Anterior cingulate cortex (tissue), 58 donors: Measurements from ENCODE around the gene TEKTIP1.
"Not testable (repeated sequence)": the region's sequence is repeated elsewhere in the genome, so short reads cannot be mapped to it uniquely, and the experiment has no call there.

Source experiments
- DNase-seq, 58 donors: peaks; one replicate each; lab custom pipeline; 2025; lab: John Stamatoyannopoulos, UW

TEKTIP1 gene

GRCh38 chr19:3506384-3507340, 32.3 kb upstream of the TEKTIP1 start:
- peak in 9 of 58 donors; percentile 11 to 70 (median 42) for DNase-seq

DNA sequence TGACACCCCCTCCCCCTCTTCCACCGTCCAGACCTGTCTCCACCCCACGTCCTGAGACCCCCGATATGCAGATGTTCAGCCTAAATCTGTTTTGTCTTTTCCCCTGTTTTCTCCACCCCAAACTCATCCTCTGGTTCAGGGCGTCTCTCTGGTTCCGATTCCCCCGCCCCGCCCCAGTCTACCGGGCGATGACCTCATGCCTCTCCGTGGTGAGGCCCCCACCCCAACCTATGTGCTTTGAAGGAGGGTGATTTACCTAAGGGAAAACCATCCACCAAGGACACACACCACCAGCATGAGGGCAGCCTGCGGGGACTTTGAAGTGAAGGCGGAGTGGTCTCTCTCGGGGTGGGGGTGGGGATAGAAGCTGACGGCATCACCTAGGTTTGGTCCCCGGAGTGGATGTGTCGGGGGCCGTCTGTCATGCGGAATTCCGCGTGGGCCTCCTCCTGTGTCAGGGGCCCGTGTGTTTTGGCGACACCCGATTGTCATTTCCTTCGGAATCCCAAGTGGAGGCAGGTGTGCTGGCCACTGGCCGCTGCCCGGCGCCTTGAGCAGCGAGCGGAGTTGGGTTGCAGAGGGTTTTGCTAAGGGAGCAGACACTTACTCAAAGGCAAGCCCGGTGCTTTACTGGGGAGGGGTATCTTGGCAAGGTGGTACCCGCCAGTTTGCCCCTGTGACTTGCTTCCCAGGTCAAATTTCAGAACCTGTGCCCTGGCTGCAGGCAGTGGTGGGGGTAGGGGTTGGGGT, 31.4 kb upstream of the TEKTIP1 start:
- peak in 12 of 58 donors; percentile 7 to 46 (median 25) for DNase-seq

- not testable (repeated sequence) for DNase-seq
Observed at GRCh38 chr19:3508121-3508661, 30.8 kb upstream of the TEKTIP1 start.

DNA sequence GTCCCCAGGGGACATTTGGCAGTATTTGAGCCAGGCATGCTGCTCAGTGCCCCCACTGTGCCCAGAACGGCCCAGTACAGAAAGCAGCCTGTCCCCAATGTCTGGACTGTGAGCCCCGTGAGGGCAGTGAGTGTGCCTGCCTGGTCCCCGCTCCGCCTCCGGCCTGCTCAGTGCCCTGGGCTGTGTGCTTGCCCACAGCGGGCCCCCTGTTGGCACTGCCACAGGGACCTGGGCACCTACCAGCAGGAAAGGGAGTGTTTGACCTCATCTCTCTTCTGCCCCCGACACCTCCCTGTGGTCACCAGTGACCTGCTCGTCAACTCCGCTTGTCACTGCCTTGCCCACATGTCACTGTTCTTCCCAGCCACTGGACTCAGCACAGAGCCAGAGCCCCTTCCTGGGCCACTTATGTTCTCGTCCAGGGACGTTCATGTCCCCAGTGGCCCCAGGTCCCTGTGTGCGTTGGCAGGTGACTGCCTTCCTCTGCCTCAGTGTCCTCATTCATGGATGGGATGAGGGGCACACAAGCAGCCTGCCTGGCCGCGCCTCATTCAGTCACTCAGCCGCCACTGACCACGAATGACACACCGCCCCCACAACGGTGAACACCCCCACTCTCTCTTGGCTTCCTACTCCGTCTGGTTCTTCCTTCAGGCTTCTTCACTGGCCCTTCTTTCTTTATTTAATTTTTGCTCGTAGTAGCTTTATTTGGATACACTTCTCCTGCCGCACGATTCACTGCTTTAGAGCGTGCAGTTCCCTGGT, 30.0 kb upstream of the TEKTIP1 start:
- DNase-seq, result no peak

DNA sequence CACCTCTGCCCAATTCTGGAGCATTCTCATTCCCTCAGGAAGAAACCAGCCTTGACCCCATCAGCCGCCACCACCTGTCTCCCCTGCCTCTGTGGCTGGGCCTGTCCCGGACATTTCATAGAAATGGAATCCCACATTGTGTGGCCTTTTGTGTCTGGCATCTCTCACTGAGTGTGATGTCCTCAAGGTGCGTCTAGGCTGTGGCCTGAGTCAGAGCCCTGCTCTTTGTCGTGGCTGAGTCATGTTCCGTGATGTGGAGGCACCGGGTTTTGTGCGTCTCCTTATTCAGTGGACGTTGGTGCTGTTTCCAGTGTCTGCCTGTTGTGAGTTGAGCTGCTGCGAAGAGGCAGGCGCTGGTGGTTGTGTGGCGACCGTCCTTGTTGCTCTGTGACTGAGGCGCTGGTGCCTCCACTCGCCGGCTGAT, 29.4 kb upstream of the TEKTIP1 start:
- DNase-seq, result peak in 1 of 58 donors; percentile 15

- DNase-seq, result no peak
Observed at GRCh38 chr19:3510727-3511126, 28.2 kb upstream of the TEKTIP1 start.

DNA sequence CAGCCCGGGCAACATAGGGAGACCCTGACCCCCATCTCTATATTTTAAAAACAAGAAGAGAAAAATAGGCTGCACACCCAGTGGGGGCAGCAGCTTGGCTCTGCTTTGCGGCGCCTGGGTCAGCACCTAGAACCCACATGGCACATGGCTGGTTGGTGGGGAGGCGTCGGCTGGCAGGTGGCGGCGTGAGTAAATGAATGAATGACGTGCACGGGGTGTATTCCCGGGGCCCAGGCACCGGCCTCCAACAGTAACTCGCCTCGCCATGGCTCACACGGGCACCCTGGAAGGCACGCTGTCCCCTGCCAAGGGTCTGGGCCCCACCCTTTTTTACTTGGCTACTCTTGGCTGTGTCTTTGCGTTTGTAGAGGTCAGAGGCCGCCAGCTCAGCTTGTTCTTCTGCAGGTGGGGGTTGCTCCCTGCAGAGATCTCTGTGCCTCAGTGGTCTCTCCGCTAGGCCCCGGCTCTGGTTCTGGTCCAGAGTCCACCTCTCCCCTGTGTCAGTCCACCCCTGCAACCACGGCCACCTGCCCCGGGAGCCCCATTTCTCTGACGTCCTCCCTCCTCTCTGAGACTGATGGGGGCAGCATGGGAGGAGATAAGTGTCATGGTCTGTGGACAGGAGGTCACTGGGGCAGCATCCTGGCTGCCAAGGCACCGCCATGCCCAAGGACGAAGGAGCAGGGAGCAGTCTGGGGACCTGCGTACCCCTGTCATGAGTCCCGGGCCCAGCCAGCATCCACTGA, 27.3 kb upstream of the TEKTIP1 start:
- DNase-seq, result no peak

- peak in 10 of 58 donors; percentile 18 to 42 (median 28) for DNase-seq
Observed at GRCh38 chr19:3512562-3513228, 26.3 kb upstream of the TEKTIP1 start.

- DNase-seq, result peak in 1 of 58 donors; percentile 42
Observed at GRCh38 chr19:3513229-3514140, 25.5 kb upstream of the TEKTIP1 start.

DNA sequence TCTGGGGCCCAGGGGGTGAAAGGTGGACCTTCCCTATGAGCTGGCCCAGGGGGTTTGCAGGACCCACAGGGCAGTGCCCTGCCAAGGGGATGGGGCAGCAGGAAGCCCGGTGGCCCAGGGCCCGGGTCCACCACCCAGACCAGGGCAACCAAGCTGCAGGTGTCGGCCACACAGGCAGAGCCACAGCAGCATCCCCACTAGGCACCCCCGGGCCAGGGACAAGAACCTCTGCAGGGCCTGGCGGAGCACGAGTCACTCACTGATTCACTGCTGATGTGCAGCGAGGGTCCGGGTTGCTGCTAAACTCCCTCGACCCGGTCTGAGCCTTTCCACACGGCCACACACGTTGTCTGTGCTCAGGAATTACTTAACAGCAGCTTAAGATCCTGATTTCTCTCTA, 24.0 kb upstream of the TEKTIP1 start:
- no peak for DNase-seq

GRCh38 chr19:3515891-3516422, 23.0 kb upstream of the TEKTIP1 start:
- peak in 11 of 58 donors; percentile 12 to 57 (median 25) for DNase-seq

DNA sequence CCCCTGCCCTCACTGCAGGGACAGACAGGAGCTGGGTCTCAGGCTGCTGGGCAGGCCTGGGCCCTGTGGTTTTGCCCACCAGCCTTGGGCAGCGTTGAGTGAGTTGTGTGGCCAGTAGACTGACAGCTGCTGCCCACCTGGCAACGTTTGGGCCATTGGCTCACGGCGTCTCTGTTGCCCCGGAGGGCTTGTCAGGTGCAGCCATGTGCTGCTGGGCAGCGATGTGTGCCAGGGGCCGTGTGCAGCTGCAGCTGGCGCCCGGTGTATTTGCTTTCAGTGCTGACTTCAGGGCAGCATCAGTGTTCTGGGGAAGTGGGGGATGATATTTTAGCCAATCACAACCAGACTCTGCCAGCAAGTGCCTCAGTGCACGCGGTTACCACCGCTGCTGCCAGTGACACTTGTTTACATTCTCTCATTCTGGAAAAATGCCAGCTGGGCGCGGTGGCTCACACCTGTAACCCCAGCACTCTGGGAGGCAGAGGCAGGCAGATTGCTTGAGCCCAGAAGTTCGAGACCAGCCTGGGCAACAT, 22.2 kb upstream of the TEKTIP1 start:
- peak in 8 of 58 donors; percentile 8 to 51 (median 23) for DNase-seq

GRCh38 chr19:3517638-3518037, 21.3 kb upstream of the TEKTIP1 start:
- DNase-seq, result no peak

DNA sequence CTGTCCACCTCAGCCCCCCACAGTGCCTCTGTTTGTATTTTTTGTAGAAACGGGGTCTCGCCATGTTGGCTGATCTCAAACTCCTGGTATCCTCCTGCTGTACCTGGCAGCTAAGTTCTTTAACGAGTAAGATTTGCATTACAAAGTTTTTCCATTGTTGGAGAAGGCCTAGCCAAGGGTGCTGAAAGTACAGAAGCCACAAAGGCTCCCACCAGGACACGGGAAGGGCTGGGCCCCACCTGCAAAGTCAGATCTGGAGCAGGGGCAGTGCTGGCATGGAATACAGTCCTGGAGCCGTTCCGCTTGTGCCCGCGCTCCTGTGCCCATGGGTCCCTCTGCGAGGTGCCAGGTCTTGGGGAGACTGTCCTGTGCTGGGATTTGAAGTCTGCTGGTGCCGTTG, 20.7 kb upstream of the TEKTIP1 start:
- DNase-seq, result no peak

- no peak for DNase-seq
Observed at GRCh38 chr19:3518659-3519058, 20.3 kb upstream of the TEKTIP1 start.

DNA sequence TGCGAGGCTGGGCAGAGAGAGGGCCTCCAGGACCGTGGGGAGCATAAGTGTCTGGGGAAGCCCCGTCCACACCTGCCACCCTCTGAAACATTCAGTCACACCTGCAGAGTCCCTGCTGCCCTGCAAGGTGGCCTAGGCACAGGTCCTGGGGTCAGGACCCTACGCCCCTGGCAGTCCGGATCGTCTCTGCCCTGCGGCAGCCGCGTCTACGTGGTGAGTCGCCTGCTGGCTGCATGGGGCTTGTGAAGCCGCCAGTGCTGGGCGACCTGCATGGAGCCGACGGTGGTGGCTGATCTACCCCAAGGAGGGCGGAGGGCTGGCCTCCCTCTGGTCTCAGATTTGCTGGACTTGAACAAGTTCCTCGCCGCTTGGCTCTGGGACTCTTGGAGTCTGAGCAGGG, 19.8 kb upstream of the TEKTIP1 start:
- DNase-seq, result no peak
